ENCODE data around the gene KRTAP5-3. TPM values are rescaled to one million over a fixed set of nuclear protein-coding genes. Genes with fewer than 3 reads are reported as not detected.
"Not testable (repeated sequence)": the region's sequence is repeated elsewhere in the genome, so short reads cannot be mapped to it uniquely, and the experiment has no call there.

Gene KRTAP5-3
- total RNA-seq, 4 donors from 2014 or later: not detected

- WGBS, 2 donors: 80 to 82% methylated on average over 2 of the region's 2 CpGs
- Histone ChIP-seq H3K9me3 (no peaks in the 10 kb centered on the region), H3K36me3 (no peaks in the 10 kb centered on the region), H3K27me3 (no peaks in the 10 kb centered on the region), H3K4me1 (no peaks in the 10 kb centered on the region), H3K27ac (no peak overlapping the region), H3K4me3 (replicated peaks in 1 of 3) (no peak overlapping the region)
- DNase-seq: no peak
- no peak for TF ChIP-seq CTCF (IDR thresholded peaks at IDR 0.05)
- TF ChIP-seq POLR2A (IDR thresholded peaks at IDR 0.05): no peak
- intact Hi-C loops (cut with DNase I): no loop called here
Measured at GRCh38 chr11:1586699-1587098, 21.6 kb downstream of the KRTAP5-3 start.

- H3K9me3 ChIP-seq; intact Hi-C loops (cut with DNase I); H3K4me1 ChIP-seq; H3K27ac ChIP-seq; H3K36me3 ChIP-seq; H3K4me3 ChIP-seq (replicated peaks in 1 of 3); H3K27me3 ChIP-seq; DNase-seq: not testable (repeated sequence)
- whole genome bisulfite sequencing, 2 donors: 60 to 83% methylated on average over 1 to 7 of the region's 9 CpGs
Measured at GRCh38 chr11:1584661-1585370, 23.4 kb downstream of the KRTAP5-3 start, which contains the start of gene KRTAP5-1. KRTAP5-1 (minus strand) TSS chr11:1585283; CDS start chr11:1585249, 34 bp downstream.

- H3K27me3 ChIP-seq; DNase-seq; H3K4me3 ChIP-seq (replicated peaks in 1 of 3); H3K9me3 ChIP-seq; intact Hi-C loops (cut with DNase I); H3K4me1 ChIP-seq; H3K36me3 ChIP-seq; H3K27ac ChIP-seq: not testable (repeated sequence)
- 70 to 82% methylated on average over 2 of the region's 2 CpGs for whole genome bisulfite sequencing, 2 donors
Measured at GRCh38 chr11:1582909-1583308, 25.4 kb downstream of the KRTAP5-3 start.

- H3K9me3 ChIP-seq: no peaks in the 10 kb centered on the region
- H3K4me1 ChIP-seq: no peaks in the 10 kb centered on the region
- no peak for TF ChIP-seq POLR2A (IDR thresholded peaks at IDR 0.05)
- TF ChIP-seq CTCF (IDR thresholded peaks at IDR 0.05): no peak
- H3K27ac ChIP-seq: no peak overlapping the region
- no peak overlapping the region for H3K4me3 ChIP-seq (replicated peaks in 1 of 3)
- H3K36me3 ChIP-seq: no peaks in the 10 kb centered on the region
- DNase-seq: no peak
- 83 to 85% methylated on average over 9 of the region's 9 CpGs for WGBS, 2 donors
- intact Hi-C loops (cut with DNase I): no loop called here
- H3K27me3 ChIP-seq: no peaks in the 10 kb centered on the region
Measured at GRCh38 chr11:1581976-1582375, 26.3 kb downstream of the KRTAP5-3 start.

GRCh38 chr11:1576825-1577224 is 31.4 kb downstream of the KRTAP5-3 start:
- no peak for DNase-seq
- 78% methylated on average over 6 of the region's 6 CpGs for WGBS, 2 donors
- intact Hi-C loops (cut with DNase I): no loop called here

GRCh38 chr11:1575756-1576155 is 32.5 kb downstream of the KRTAP5-3 start:
- intact Hi-C loops (cut with DNase I): loop anchor here (2.0 kb wide), 1 partner anchor 29 kb away; no protein-coding TSS in a partner anchor
- not testable (repeated sequence) for H3K9me3 ChIP-seq; DNase-seq; H3K27me3 ChIP-seq; H3K4me3 ChIP-seq (replicated peaks in 1 of 3); H3K36me3 ChIP-seq; H3K27ac ChIP-seq
- 85 to 86% methylated on average over 16 of the region's 16 CpGs for WGBS, 2 donors
- H3K4me1 ChIP-seq: peaks cover 15 to 30% of the 10 kb centered on the region in 2 donors

More at GRCh38 chr11:1576825-1577224, 31.4 kb downstream of the KRTAP5-3 start:
- Histone ChIP-seq H3K4me1 (peaks cover 15 to 22% of the 10 kb centered on the region in 2 donors), H3K9me3 (no peaks in the 10 kb centered on the region), H3K27me3 (no peaks in the 10 kb centered on the region), H3K36me3 (no peaks in the 10 kb centered on the region), H3K27ac (no peak overlapping the region), H3K4me3 (replicated peaks in 1 of 3) (no peak overlapping the region)
- TF ChIP-seq CTCF (IDR thresholded peaks at IDR 0.05) (no peak), POLR2A (IDR thresholded peaks at IDR 0.05) (no peak)

All from thyroid gland (tissue), 4 donors.